GM12874 (cell line): ENCODE data around the gene NUP54.

Experiments
- TF ChIP-seq, protein P1 (sequence below): IDR thresholded peaks from 2 replicates; pipeline ENCODE4 v1.5.1; 2011; ENCODE audit warnings: low read depth, mild to moderate bottlenecking, control low read depth, low read length, moderate library complexity; ENCODE audit not compliant: insufficient read depth

NUP54 gene

DNA sequence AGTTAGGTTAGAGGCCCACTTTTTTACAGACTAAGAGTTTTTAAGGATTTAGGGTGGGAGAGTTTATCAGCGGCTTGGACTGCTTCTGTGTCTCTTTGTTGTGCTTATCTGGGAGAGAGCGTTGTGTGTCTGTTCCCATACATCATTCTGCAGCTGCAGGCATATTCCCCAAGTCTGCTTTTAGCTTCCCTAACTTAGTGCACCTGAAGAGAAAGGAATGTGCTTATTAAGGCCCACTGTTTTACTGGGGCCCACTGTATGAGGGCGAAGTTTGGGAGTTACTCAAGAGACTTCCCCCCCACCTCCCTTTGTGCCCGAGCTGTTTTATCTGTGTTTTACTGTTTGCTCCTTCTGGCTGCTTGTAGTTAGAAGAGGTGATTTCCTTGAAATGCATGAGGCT lies 41.8 kb downstream of the NUP54 start:
- TF ChIP-seq, protein P1, sequence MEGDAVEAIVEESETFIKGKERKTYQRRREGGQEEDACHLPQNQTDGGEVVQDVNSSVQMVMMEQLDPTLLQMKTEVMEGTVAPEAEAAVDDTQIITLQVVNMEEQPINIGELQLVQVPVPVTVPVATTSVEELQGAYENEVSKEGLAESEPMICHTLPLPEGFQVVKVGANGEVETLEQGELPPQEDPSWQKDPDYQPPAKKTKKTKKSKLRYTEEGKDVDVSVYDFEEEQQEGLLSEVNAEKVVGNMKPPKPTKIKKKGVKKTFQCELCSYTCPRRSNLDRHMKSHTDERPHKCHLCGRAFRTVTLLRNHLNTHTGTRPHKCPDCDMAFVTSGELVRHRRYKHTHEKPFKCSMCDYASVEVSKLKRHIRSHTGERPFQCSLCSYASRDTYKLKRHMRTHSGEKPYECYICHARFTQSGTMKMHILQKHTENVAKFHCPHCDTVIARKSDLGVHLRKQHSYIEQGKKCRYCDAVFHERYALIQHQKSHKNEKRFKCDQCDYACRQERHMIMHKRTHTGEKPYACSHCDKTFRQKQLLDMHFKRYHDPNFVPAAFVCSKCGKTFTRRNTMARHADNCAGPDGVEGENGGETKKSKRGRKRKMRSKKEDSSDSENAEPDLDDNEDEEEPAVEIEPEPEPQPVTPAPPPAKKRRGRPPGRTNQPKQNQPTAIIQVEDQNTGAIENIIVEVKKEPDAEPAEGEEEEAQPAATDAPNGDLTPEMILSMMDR = no peak

DNA sequence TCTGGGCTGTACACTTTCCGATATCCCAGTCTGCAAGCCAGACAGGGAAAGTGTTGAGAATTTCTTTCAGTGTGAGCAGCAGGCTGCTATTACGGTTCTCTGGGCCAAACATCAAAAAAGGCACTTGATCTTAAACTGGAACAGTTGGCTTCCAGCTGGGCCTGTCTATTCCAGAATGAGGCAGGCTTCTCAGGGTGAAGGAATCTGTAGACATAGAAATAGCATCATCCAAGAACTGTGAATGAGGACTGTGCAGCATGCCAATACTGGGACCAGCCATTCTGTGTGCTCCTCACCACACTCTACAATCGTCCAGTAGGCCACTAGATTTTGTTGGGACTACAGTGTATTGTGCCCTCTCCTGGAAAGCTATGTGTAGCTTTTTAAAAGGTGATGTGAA lies 42.5 kb downstream of the NUP54 start:
- TF ChIP-seq, protein P1 = no peak

DNA sequence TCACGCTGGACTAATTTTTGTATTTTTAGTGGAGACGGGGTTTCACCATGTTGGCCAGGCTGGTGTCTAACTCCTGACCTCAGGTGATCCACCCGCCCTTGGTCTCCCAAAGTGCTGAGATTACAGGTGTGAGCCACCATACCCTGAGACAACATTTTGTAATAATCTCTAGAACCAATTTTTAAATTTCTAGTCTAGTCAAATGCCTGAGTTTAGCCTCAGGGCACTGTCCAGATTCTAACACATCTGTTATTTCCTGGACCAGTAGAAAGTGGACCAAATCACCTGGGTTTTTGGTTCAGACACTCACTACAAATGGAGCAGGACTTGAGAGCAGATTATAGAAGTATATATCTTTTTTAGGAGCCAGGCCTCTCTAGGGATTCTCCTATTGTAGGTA lies 52.1 kb downstream of the NUP54 start:
- TF ChIP-seq, protein P1 = no peak

DNA sequence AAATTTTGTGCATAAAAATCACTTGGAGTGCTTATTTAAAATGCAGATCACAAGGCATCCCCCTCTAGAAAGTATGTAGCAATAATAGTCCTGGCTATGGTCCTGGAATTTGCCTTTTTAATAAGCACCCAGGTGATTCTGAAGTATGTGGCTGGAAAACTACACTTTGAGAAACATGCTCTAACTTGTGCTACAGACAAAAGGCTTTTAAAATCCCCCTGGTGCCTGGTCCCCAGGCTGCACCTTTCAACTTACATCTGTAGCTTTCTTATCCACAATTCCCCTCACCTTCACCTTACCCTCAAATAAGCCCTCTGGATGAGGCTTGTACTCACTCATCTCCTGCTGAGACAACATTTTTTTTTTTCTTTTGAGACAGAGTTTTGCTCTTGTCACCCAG lies 52.6 kb downstream of the NUP54 start:
- TF ChIP-seq, protein P1 = no peak

- TF ChIP-seq, protein P1 = no peak
These were observed 57.1 kb downstream of the NUP54 start for GRCh38 chr4:76091052-76091451.

GRCh38 chr4:76090241-76090691 lies 57.9 kb downstream of the NUP54 start:
- TF ChIP-seq, protein P1 = no peak

- TF ChIP-seq, protein P1 = no peak
These were observed 59.5 kb downstream of the NUP54 start for GRCh38 chr4:76088719-76089118.
